ENCODE data around the gene ADSL. TPM values are rescaled to one million over a fixed set of nuclear protein-coding genes. Genes with fewer than 3 reads are reported as not detected.

The ADSL gene
- total and polyA plus RNA-seq, 4 donors: 19.4 to 54.5 (median 39.8) TPM

- TF ChIP-seq CTCF (IDR thresholded peaks at IDR 0.05; ENCODE audit: low read depth, low read length, missing input control): no peak
- no peak for TF ChIP-seq FOXA1 (IDR thresholded peaks at IDR 0.05)
- TF ChIP-seq SP1 (IDR thresholded peaks at IDR 0.05): no peak
Measured at GRCh38 chr22:40421941-40422340, 75.6 kb downstream of the ADSL start (continued).

DNA sequence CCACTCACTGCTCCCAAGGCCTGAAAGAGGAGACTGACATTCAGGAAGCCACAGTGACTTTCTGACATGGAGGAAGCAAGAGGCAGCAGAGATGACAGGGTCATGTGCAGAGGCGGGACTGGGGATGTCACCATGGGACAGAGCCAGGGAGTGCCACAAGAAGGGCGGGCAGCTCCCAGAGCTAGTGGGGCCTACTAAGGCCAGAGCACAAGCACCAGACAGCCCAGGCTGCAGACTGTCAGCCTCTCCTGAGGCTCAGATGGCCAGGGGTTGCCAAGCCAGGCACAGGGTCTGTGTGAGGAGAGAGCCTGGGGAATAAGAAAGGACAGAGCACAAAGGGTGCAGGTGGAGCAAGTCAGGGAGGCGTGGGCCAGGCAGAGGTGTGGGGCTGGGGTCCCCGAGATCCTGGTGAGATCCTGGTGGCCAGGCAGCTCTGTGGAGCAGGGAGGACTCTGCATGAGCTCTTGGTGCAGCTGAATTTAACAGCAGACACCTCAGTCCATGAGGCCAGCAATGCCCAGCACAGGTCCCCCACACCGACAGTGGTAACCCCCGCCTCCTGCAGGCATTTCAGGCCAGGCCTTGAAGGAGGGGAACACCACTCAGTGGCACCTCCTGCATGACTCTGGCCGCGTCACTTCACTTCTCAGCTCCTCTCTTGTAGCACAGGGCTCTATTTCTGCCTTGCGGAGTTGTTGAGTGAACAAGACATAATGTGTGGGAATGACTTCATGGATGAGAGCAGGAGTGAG is 76.4 kb downstream of the ADSL start:
- Histone ChIP-seq H3K4me1 (ENCODE audit: control insufficient read depth in 4 of 4, insufficient read depth in 4 of 4, low read length in 3 of 4) (no peaks in the 10 kb centered on the region), H3K36me3 (ENCODE audit: control insufficient read depth in 4 of 4, insufficient read depth in 3 of 4, low read depth in 1 of 4, low read length in 3 of 4) (peaks cover 8 to 61% (median 16%) of the 10 kb centered on the region in 4 donors), H3K27me3 (ENCODE audit: control insufficient read depth in 4 of 4, insufficient read depth in 4 of 4, low read length in 3 of 4) (no peaks in the 10 kb centered on the region), H3K4me3 (ENCODE audit: low read depth in 1 of 3, low read length in 3 of 3) (no peak overlapping the region), H3K9ac (ENCODE audit: low read depth in 1 of 2, low read length in 2 of 2) (no peak overlapping the region), H3K27ac (ENCODE audit: low read depth in 1 of 2, low read length in 2 of 2) (no peak overlapping the region), H3K9me3 (ENCODE audit: control insufficient read depth in 4 of 4, low read length in 3 of 4) (no peaks in the 10 kb centered on the region)
- DNase-seq (ENCODE audit: low spot score): no peak
- no peak for TF ChIP-seq FOXA1 (IDR thresholded peaks at IDR 0.05)
- TF ChIP-seq, protein P1, sequence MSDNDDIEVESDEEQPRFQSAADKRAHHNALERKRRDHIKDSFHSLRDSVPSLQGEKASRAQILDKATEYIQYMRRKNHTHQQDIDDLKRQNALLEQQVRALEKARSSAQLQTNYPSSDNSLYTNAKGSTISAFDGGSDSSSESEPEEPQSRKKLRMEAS (IDR thresholded peaks at IDR 0.05): no peak
- TF ChIP-seq, protein P2, sequence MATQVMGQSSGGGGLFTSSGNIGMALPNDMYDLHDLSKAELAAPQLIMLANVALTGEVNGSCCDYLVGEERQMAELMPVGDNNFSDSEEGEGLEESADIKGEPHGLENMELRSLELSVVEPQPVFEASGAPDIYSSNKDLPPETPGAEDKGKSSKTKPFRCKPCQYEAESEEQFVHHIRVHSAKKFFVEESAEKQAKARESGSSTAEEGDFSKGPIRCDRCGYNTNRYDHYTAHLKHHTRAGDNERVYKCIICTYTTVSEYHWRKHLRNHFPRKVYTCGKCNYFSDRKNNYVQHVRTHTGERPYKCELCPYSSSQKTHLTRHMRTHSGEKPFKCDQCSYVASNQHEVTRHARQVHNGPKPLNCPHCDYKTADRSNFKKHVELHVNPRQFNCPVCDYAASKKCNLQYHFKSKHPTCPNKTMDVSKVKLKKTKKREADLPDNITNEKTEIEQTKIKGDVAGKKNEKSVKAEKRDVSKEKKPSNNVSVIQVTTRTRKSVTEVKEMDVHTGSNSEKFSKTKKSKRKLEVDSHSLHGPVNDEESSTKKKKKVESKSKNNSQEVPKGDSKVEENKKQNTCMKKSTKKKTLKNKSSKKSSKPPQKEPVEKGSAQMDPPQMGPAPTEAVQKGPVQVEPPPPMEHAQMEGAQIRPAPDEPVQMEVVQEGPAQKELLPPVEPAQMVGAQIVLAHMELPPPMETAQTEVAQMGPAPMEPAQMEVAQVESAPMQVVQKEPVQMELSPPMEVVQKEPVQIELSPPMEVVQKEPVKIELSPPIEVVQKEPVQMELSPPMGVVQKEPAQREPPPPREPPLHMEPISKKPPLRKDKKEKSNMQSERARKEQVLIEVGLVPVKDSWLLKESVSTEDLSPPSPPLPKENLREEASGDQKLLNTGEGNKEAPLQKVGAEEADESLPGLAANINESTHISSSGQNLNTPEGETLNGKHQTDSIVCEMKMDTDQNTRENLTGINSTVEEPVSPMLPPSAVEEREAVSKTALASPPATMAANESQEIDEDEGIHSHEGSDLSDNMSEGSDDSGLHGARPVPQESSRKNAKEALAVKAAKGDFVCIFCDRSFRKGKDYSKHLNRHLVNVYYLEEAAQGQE (IDR thresholded peaks at IDR 0.05): no peak
- TF ChIP-seq NR2F2 (IDR thresholded peaks at IDR 0.05): no peak
- no peak for TF ChIP-seq HNF4G (IDR thresholded peaks at IDR 0.05)
- TF ChIP-seq RXRA (IDR thresholded peaks at IDR 0.05): no peak
- 95% methylated on average over 9 of the region's 9 CpGs for WGBS

DNA sequence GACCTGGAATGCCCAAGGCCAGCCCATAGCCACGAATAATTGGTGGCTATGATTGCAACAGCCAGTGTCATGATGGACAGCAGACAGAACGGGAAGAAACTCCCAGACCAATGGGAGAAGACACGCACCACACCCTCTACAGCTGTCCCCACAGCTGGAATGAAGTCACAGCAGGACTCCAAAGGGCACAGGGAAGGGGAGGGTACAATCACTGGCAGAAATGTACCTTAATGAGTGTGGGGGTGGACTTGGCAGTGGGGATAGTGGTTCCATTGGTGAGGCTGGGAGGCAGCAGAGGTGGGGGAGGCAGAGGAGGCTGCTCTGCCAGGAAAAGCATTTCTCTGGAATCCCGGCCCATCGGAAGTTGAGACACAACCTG is 77.0 kb downstream of the ADSL start:
- no peaks in the 10 kb centered on the region for H3K9me3 ChIP-seq (ENCODE audit: control insufficient read depth in 4 of 4, low read length in 3 of 4)
- no peak overlapping the region for H3K9ac ChIP-seq (ENCODE audit: low read depth in 1 of 2, low read length in 2 of 2)
- no peaks in the 10 kb centered on the region for H3K4me1 ChIP-seq (ENCODE audit: control insufficient read depth in 4 of 4, insufficient read depth in 4 of 4, low read length in 3 of 4)
- no peak overlapping the region for H3K27ac ChIP-seq (ENCODE audit: low read depth in 1 of 2, low read length in 2 of 2)
- DNase-seq (ENCODE audit: low spot score): no peak
- no peaks in the 10 kb centered on the region for H3K27me3 ChIP-seq (ENCODE audit: control insufficient read depth in 4 of 4, insufficient read depth in 4 of 4, low read length in 3 of 4)
- H3K4me3 ChIP-seq (ENCODE audit: low read depth in 1 of 3, low read length in 3 of 3): no peak overlapping the region
- WGBS: 87% methylated on average over 5 of the region's 5 CpGs
- H3K36me3 ChIP-seq (ENCODE audit: control insufficient read depth in 4 of 4, insufficient read depth in 3 of 4, low read depth in 1 of 4, low read length in 3 of 4): peaks cover 6 to 60% (median 16%) of the 10 kb centered on the region in 4 donors
- no peak for TF ChIP-seq RXRA (IDR thresholded peaks at IDR 0.05)

Measured in liver (tissue), 9 donors.